Peyer's patch (tissue), 4 donors: ENCODE results near the gene EYA3.

Source experiments
- POLR2A ChIP-seq, 2 donors: fragments of 450-650 bp; IDR thresholded peaks; one replicate each; pipeline ENCODE4 v1.5.1; 2017; ENCODE audit warnings: antibody characterized with exemption in 2 of 2, mild to moderate bottlenecking in 2 of 2, moderate library complexity in 2 of 2
- TF ChIP-seq, protein P1 (sequence below), 6 experiments: fragments of 450-650 bp in 4 of 6; fragments of 200-600 bp in 2 of 6; sonication (generic) in 1 of 6; IDR thresholded peaks; one replicate each; pipeline ENCODE4 v1.5.1; 2017 to 2019; ENCODE audit warnings: antibody characterized with exemption in 6 of 6, mild to moderate bottlenecking in 3 of 6, moderate library complexity in 1 of 6

DNA sequence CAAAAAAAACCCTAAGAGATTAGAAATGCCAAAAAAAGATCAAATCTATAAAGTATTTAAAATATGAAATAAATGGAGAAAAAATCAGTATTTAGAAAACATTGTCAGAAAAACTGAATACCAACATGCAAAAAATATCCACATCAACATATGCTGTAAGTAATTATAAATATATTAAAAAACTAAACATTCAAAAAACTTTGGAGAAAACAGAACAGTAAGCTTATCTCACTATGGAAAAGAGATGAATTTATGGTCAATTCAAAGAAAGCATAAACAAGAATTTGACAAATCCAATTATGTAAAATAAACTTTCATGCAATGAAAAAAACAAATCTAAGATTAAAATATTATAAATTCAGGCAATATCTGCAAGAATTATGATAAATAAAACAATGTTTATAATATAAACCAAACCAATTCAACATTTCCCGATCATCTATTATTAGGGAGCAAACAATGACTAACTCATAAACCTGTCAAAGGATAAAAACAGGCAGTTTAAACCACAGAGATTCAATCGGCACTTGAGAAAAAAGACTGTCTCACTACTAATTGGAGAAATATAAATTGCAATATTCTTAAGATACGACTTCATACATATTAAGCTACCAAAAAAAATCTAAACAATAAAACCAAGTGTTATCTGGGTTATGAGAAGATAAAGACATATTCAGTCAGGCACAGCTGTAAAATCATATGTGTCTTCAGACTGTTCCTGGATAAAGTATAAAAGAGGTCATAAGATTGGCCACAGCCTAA lies 21.8 kb downstream of the EYA3 start:
- TF ChIP-seq, protein P1, sequence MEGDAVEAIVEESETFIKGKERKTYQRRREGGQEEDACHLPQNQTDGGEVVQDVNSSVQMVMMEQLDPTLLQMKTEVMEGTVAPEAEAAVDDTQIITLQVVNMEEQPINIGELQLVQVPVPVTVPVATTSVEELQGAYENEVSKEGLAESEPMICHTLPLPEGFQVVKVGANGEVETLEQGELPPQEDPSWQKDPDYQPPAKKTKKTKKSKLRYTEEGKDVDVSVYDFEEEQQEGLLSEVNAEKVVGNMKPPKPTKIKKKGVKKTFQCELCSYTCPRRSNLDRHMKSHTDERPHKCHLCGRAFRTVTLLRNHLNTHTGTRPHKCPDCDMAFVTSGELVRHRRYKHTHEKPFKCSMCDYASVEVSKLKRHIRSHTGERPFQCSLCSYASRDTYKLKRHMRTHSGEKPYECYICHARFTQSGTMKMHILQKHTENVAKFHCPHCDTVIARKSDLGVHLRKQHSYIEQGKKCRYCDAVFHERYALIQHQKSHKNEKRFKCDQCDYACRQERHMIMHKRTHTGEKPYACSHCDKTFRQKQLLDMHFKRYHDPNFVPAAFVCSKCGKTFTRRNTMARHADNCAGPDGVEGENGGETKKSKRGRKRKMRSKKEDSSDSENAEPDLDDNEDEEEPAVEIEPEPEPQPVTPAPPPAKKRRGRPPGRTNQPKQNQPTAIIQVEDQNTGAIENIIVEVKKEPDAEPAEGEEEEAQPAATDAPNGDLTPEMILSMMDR (IDR thresholded peaks at IDR 0.05): no peak
- TF ChIP-seq POLR2A (IDR thresholded peaks at IDR 0.05): no peak
